Measurements from ENCODE around the gene GRIK4. TPM values are rescaled to one million over a fixed set of nuclear protein-coding genes. Genes with fewer than 3 reads are reported as not detected.

GRIK4 gene
- total RNA-seq, 1 experiment from 2014 or later: 3.3 TPM

- H3K4me3 Mint-ChIP-seq: no peak overlapping the region
- POLR2A ChIA-PET: no interaction called here
- peak overlapping the region; percentile 48; the same call in 1 of the 2 replicates for H3K27ac Mint-ChIP-seq
- peaks cover 29% of the 10 kb centered on the region for H3K4me1 Mint-ChIP-seq
- H3K27me3 Mint-ChIP-seq (ENCODE audit: low read depth): peaks cover 15% of the 10 kb centered on the region
- TF ChIP-seq FOXJ3 (CRISPR knock-in tag; IDR thresholded peaks at IDR 0.05; ENCODE audit: borderline replicate concordance) (no peak), CREM (CRISPR knock-in tag; IDR thresholded peaks at IDR 0.05) (no peak), NR2C2 (CRISPR knock-in tag; IDR thresholded peaks at IDR 0.05) (0 out of 2 replicates have a peak, but pooled peaks have one; percentile 1), ZNF281 (CRISPR knock-in tag; IDR thresholded peaks at IDR 0.05) (no peak)
- ATAC-seq (peak; percentile 17), DNase-seq (ENCODE audit: low spot score) (no peak)
- no peaks in the 10 kb centered on the region for H3K36me3 Mint-ChIP-seq
- CTCF ChIA-PET: interaction anchor here (0.9 to 3.1 kb wide), 7 partner anchors 30 to 412 kb away, joined by 3 to 13 read pairs (median 4); no protein-coding TSS in a partner anchor
- no peaks in the 10 kb centered on the region for H3K9me3 Mint-ChIP-seq
Measured at GRCh38 chr11:120517390-120517761, 5.8 kb downstream of the GRIK4 start.

- Mint-ChIP-seq H3K36me3 (no peaks in the 10 kb centered on the region), H3K9me3 (no peaks in the 10 kb centered on the region), H3K4me1 (peaks cover 30% of the 10 kb centered on the region), H3K27ac (peak overlapping the region; percentile 48; the same call in 1 of the 2 replicates), H3K4me3 (no peak overlapping the region), H3K27me3 (ENCODE audit: low read depth) (peaks cover 12% of the 10 kb centered on the region)
- ATAC-seq (peak; percentile 29), DNase-seq (ENCODE audit: low spot score) (no peak)
- CTCF ChIA-PET: interaction anchor here (1.0 to 3.1 kb wide), 4 partner anchors 29 to 412 kb away, joined by 3 to 13 read pairs (median 4); no protein-coding TSS in a partner anchor
- POLR2A ChIA-PET: no interaction called here
- no peak for TF ChIP-seq CDX4 (CRISPR knock-in tag; IDR thresholded peaks at IDR 0.05; ENCODE audit: borderline replicate concordance)
- TF ChIP-seq ZNF281 (CRISPR knock-in tag; IDR thresholded peaks at IDR 0.05): no peak
- TF ChIP-seq SMAD4 (CRISPR knock-in tag; IDR thresholded peaks at IDR 0.05): no peak
- no peak for TF ChIP-seq ZNF232 (CRISPR knock-in tag; IDR thresholded peaks at IDR 0.05)
- no peak for TF ChIP-seq SMAD3 (CRISPR knock-in tag; IDR thresholded peaks at IDR 0.05; ENCODE audit: borderline replicate concordance)
- TF ChIP-seq FOXP1 (CRISPR knock-in tag; IDR thresholded peaks at IDR 0.05; ENCODE audit: borderline replicate concordance): no peak
- TF ChIP-seq HMGXB4 (CRISPR knock-in tag; IDR thresholded peaks at IDR 0.05): no peak
- TF ChIP-seq FOXK1 (CRISPR knock-in tag; IDR thresholded peaks at IDR 0.05): no peak
- TF ChIP-seq ZNF416 (CRISPR knock-in tag; IDR thresholded peaks at IDR 0.05): no peak
- no peak for TF ChIP-seq ZNF671 (CRISPR knock-in tag; IDR thresholded peaks at IDR 0.05)
- TF ChIP-seq TP53 (CRISPR knock-in tag; IDR thresholded peaks at IDR 0.05): no peak
- no peak for TF ChIP-seq CBFB (CRISPR knock-in tag; IDR thresholded peaks at IDR 0.05; ENCODE audit: low read depth)
- no peak for TF ChIP-seq IRF2 (CRISPR knock-in tag; IDR thresholded peaks at IDR 0.05; ENCODE audit: borderline replicate concordance, low read depth)
- no peak for TF ChIP-seq EMX1 (CRISPR knock-in tag; IDR thresholded peaks at IDR 0.05)
- no peak for TF ChIP-seq ZBTB43 (CRISPR knock-in tag; IDR thresholded peaks at IDR 0.05)
- TF ChIP-seq FOXP4 (CRISPR knock-in tag; IDR thresholded peaks at IDR 0.05): no peak
- TF ChIP-seq NR3C1 (CRISPR knock-in tag; conservative IDR thresholded peaks at IDR 0.05; ENCODE audit: low read depth): no peak
- TF ChIP-seq AR (CRISPR knock-in tag; IDR thresholded peaks at IDR 0.05): no peak
Measured at GRCh38 chr11:120517801-120518291, 6.3 kb downstream of the GRIK4 start.

Data from WTC11 (cell line).